ENCODE results near the gene CD302.

- TF ChIP-seq, protein P1, sequence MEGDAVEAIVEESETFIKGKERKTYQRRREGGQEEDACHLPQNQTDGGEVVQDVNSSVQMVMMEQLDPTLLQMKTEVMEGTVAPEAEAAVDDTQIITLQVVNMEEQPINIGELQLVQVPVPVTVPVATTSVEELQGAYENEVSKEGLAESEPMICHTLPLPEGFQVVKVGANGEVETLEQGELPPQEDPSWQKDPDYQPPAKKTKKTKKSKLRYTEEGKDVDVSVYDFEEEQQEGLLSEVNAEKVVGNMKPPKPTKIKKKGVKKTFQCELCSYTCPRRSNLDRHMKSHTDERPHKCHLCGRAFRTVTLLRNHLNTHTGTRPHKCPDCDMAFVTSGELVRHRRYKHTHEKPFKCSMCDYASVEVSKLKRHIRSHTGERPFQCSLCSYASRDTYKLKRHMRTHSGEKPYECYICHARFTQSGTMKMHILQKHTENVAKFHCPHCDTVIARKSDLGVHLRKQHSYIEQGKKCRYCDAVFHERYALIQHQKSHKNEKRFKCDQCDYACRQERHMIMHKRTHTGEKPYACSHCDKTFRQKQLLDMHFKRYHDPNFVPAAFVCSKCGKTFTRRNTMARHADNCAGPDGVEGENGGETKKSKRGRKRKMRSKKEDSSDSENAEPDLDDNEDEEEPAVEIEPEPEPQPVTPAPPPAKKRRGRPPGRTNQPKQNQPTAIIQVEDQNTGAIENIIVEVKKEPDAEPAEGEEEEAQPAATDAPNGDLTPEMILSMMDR (IDR thresholded peaks at IDR 0.05; ENCODE audit: insufficient read depth, low read depth, low read length): no peak
- no peak for TF ChIP-seq EZH2 (IDR thresholded peaks at IDR 0.05; ENCODE audit: insufficient read depth, low read length)
These were observed 5.4 kb upstream of the CD302 start for GRCh38 chr2:159803235-159803962.

Measured in astrocyte (in vitro differentiated cells and primary cell).